GM19372 (cell line): ENCODE results near the gene POLR2L.

Source experiments
- ATAC-seq: cut with Tn5 transposase; IDR thresholded peaks from one replicate; pipeline ENCODE4 v1.9.1; 2021; ENCODE audit warnings: mild to moderate bottlenecking, low read depth, moderate library complexity; ENCODE audit not compliant: unreplicated experiment

Gene POLR2L

GRCh38 chr11:797296-798092 lies 44.8 kb downstream of the POLR2L start:
- ATAC-seq = peak; percentile 41

GRCh38 chr11:796565-797295 lies 45.6 kb downstream of the POLR2L start:
- ATAC-seq = no peak

- ATAC-seq = no peak
Observed at GRCh38 chr11:795634-796564, 46.4 kb downstream of the POLR2L start.

DNA sequence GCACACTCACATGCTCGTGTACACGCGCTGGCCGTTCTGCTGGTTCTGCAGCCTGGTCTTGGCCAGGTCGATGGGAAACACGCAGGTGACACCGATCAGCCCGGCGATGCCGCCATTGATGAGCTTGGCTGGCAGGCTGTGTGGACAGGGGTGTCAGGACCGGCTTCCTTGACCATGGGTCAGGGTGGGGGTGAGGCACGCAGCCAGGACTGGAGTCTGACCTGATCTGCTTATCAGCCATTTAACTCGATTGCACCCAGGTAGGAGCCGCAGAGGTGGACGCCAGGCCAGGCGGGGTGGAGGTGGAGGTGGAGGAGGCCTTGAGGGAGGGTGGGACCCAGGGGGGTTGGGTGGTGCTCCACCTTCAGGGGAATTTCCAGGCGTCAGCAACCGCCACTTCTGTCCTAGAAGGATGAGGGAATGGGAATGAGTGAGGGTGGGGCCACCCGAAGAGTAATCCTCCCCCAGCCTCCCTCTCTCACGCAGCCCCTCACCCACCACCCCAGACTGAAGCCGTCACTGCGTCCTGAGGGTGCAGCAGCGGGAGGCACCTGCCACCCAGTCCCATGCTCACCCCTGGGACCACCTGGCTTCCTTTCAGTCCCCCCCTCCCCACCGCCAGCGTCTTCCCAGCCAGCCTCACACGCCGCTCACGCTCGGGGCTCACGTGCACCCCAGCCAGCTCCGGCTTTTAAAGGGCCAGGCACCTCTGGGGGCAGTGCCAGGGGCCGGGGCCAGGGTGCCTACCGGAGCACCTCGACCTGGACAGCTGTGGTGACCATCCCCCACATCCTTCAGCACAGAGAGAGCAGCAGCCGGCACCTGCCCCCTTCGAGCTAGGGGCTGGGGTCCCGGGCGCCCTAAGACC lies 47.3 kb downstream of the POLR2L start:
- no peak for ATAC-seq

DNA sequence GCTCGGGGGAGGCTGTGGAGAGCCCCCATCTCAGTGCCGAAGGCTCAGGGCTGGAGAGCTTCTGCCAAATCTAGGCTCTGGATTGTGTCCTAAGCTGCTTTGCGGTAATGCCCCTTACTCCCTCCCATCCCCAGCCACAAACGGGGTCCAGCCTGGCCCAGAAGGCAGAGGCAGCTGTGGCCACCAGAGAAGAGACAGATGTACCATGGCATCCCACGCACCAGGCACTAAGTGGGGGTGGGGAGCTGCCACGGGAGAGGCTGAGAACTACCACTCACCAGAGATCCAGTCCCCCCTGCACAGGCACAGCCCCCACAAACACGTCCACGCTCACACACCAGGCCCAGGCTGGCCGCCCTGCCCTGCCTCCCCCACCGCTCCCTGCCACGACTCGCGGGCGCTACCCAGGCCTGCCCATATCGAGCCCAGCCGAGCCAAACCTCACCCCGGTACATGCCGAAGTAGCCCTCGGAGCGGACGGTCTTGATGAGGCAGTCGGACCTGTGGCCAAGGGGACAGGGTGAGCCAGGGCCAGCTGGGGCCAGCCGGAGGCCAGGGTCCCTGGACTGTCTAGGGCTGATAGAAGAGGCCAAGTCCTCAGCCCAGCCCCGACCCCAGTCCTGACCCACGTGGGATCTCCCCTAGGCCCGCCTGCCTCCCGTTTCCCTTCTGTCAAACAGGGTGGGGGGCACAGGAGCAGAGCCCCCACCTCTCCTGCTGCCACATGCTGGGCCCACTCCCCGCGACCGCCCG lies 48.1 kb downstream of the POLR2L start:
- ATAC-seq = no peak

- ATAC-seq = no peak
Observed at GRCh38 chr11:793556-793955, 48.8 kb downstream of the POLR2L start.

GRCh38 chr11:792873-793272 lies 49.5 kb downstream of the POLR2L start:
- no peak for ATAC-seq

GRCh38 chr11:792535-792821 lies 49.9 kb downstream of the POLR2L start:
- no peak for ATAC-seq

GRCh38 chr11:791658-792534 lies 50.4 kb downstream of the POLR2L start:
- ATAC-seq = no peak

DNA sequence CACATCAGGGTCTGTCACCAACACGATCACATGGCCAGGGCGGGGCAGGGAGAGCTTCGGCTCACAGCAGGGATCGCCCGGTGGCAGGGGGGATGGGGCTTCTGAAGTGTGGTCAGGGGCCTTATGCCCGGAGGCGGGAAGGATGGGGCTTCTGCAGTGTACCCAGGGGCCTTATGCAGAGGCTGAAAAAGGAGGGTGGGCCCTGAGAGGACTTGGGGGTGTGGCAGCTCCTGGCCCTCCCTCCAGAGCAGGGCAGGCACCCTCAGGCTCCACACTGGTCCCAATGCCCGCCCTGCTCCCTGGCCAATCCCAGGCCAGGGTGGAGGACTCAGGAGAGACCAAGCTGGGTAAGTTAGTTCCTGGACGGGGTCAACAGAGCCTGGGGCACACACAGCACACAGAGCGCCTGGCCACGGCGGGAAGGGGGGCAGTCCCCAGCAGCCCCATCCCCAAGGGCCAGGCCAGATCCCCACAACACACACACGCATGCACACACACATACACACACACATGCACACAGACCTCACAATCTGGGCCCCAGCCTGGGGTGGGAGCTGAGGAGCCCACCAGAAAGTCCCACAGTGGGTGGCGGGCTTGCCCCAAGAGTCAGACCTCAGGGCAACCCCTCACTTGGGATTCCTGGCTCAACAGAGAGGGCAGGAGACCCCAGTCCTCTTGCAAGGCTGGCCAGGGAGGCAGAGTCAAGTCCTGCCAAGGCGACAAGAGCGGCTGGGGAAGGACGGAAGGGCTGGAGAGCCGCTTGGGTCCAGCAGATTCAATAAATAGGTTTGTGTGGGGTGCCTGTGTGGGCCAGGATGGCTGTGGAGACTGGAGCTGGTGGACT lies 51.4 kb downstream of the POLR2L start:
- ATAC-seq = no peak

DNA sequence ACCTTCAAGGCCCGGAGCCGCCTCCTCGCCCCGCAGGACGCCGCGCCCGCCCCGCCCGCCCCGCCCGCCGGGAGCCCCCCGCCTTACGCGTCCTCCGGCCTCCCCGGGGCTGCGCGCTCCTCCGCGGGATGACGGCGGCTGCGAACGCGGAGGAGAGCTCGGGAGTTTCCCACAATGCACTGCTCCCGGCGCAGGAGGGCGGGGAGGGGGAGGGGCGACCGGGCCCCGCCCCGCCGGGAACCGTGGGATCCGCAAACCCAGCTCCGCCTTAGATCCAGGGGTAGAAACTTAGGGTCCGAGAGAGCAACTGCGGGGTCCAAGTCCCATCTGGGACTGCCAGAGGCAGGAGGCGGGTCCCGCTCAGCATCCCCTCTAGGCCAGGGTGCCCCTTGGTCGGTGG lies 52.4 kb downstream of the POLR2L start, which contains the start of gene CEND1:
CEND1 (minus strand) TSS at position 148 of the 400 bp plus-strand sequence. CDS start 1,514 bp downstream, outside the sequence.
- no peak for ATAC-seq
